Measurements from ENCODE around the gene UBXN10.

The UBXN10 gene

GRCh38 chr1:20165522-20165951 is 20.4 kb upstream of the UBXN10 start:
- Mint-ChIP-seq H3K4me1 (no peaks in the 10 kb centered on the region), H3K9me3 (peaks cover 21% of the 10 kb centered on the region), H3K4me3 (no peak overlapping the region), H3K36me3 (peaks cover 3% of the 10 kb centered on the region), H3K27me3 (peaks cover 57% of the 10 kb centered on the region), H3K27ac (no peak overlapping the region)
- peak; percentile 50 for DNase-seq
- CTCF ChIA-PET, result interaction anchor here (1.0 to 10.2 kb wide), 5 partner anchors 14 to 51 kb away, joined by 3 to 146 read pairs (median 7); no protein-coding TSS in a partner anchor

GRCh38 chr1:20166051-20166450 is 19.8 kb upstream of the UBXN10 start:
- CTCF ChIA-PET, result interaction anchor here (1.0 to 10.2 kb wide), 5 partner anchors 14 to 50 kb away, joined by 3 to 146 read pairs (median 7); no protein-coding TSS in a partner anchor
- H3K27me3 Mint-ChIP-seq, result peaks cover 53% of the 10 kb centered on the region
- H3K36me3 Mint-ChIP-seq, result peaks cover 3% of the 10 kb centered on the region
- peaks cover under 1% of the 10 kb centered on the region for H3K4me1 Mint-ChIP-seq
- DNase-seq, result no peak
- no peak overlapping the region for H3K27ac Mint-ChIP-seq
- H3K4me3 Mint-ChIP-seq, result no peak overlapping the region
- H3K9me3 Mint-ChIP-seq, result peaks cover 16% of the 10 kb centered on the region

- H3K27me3 Mint-ChIP-seq, result peaks cover 44% of the 10 kb centered on the region
- no peak overlapping the region for H3K27ac Mint-ChIP-seq
- peaks cover 10% of the 10 kb centered on the region for H3K9me3 Mint-ChIP-seq
- peaks cover 9% of the 10 kb centered on the region for H3K4me1 Mint-ChIP-seq
- peaks cover 3% of the 10 kb centered on the region for H3K36me3 Mint-ChIP-seq
- CTCF ChIA-PET, result interaction anchor here (0.6 to 10.2 kb wide), 4 partner anchors 13 to 338 kb away, joined by 3 to 146 read pairs (median 5); no protein-coding TSS in a partner anchor
- no peak overlapping the region for H3K4me3 Mint-ChIP-seq
- no peak for DNase-seq
These were observed 18.8 kb upstream of the UBXN10 start for GRCh38 chr1:20167126-20167525.

- peaks cover 15% of the 10 kb centered on the region for H3K4me1 Mint-ChIP-seq
- H3K27me3 Mint-ChIP-seq, result peaks cover 35% of the 10 kb centered on the region
- CTCF ChIA-PET, result interaction anchor here (1.5 to 10.2 kb wide), 2 partner anchors 26 to 44 kb away, joined by 3 to 146 read pairs; no protein-coding TSS in a partner anchor
- no peak for DNase-seq
- no peak overlapping the region for H3K27ac Mint-ChIP-seq
- H3K4me3 Mint-ChIP-seq, result no peak overlapping the region
- H3K9me3 Mint-ChIP-seq, result peaks cover 8% of the 10 kb centered on the region
- H3K36me3 Mint-ChIP-seq, result peaks cover 3% of the 10 kb centered on the region
These were observed 17.1 kb upstream of the UBXN10 start for GRCh38 chr1:20168564-20169491.

DNA sequence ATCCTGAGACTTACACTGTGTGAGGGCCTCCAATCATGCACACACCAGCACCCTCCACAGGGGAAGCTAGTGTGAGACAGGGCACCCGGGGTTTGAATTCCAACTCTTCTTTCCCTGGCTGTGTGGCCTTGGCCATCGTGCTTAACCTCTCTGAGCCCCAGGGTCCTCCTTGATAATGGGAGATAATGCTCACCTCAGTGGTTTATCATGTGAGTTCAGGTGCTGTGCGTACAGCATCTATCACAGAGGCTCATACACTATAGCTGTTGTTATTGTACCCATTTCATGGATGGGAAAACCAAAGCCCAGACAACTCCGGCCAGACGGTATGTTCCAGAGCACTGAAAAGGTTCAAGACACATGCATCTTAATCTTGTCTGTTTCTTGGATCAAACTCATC is 16.0 kb upstream of the UBXN10 start:
- CTCF ChIA-PET, result interaction anchor here (1.5 to 10.2 kb wide), 2 partner anchors 25 to 43 kb away, joined by 3 to 146 read pairs; no protein-coding TSS in a partner anchor
- Mint-ChIP-seq H3K4me3 (no peak overlapping the region), H3K9me3 (peaks cover 6% of the 10 kb centered on the region), H3K4me1 (peaks cover 17% of the 10 kb centered on the region), H3K27ac (no peak overlapping the region), H3K27me3 (peaks cover 26% of the 10 kb centered on the region), H3K36me3 (peaks cover 3% of the 10 kb centered on the region)
- no peak for DNase-seq

DNA sequence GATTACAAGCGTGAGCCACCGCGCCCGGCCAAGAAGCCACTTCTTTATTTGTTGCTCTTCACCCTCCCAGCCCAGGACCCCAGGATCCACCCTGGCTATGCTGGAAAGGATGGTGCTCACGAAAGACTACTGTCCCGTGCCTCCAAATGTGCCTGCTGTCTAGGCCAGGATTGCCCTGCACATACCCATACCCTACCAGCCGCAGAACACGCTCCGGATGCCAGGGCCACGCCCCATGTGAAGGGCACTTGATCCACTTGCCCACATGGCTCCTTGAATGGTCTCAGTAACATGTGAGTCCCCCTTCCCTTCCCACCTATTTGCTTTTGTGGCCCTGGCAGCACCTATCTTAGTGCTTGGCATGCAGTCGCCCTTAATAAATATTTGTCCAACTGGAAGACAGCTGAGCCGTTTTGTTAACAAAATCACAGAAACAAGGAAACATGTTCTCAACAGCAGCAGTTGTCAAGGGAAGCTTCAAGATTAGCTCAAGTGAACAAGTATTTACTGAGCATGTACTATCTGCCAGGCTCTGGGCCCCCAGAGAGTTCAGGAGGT is 13.8 kb upstream of the UBXN10 start:
- DNase-seq, result no peak
- Mint-ChIP-seq H3K4me1 (peaks cover 21% of the 10 kb centered on the region), H3K9me3 (no peaks in the 10 kb centered on the region), H3K36me3 (no peaks in the 10 kb centered on the region), H3K4me3 (no peak overlapping the region), H3K27ac (no peak overlapping the region), H3K27me3 (peaks cover 13% of the 10 kb centered on the region)
- CTCF ChIA-PET, result interaction anchor here (1.0 to 3.7 kb wide), 4 partner anchors 8 to 189 kb away, joined by 3 to 28 read pairs (median 4); no protein-coding TSS in a partner anchor

- Mint-ChIP-seq H3K4me1 (peaks cover 21% of the 10 kb centered on the region), H3K27me3 (peaks cover 22% of the 10 kb centered on the region), H3K27ac (no peak overlapping the region), H3K4me3 (no peak overlapping the region), H3K36me3 (peaks cover 4% of the 10 kb centered on the region), H3K9me3 (peaks cover 7% of the 10 kb centered on the region)
- no peak for DNase-seq
- CTCF ChIA-PET, result no interaction called here
These were observed 10.8 kb upstream of the UBXN10 start for GRCh38 chr1:20174937-20175666.

DNA sequence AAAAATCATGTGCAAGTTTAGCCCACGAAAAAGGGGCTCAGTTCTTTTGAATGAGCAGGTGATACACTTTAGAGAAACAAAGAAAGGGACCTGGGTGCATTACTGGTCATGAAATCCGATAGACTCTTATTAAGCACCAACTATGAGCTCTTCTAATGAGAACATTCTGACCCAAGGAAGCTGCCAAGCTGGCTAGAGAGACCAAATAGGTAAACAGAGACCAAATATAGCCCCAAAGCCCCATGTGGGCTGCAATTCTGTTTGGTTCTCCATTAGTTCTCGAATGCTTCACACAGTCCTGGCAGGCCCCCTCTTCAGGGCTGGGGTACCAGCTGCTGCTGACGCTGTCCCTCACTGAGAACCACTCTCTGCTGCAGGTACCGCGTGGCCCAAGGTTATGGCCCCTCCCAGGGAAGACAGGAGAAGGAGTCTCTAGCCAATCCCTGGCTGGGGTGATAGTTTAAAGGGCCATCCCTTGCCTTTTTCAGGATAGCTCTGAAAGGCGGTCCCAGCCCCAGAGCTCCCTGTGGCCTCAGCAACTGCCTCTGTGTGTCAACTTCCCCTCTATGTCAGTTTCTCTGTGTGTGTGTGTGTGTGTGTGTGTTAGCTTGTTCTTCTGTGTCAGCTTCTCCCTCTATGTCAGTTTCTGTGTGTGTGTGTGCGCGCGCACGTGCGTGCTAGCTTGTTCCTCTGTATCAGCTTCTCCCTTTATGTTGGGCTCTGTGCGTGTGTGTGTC is 7.1 kb upstream of the UBXN10 start:
- Mint-ChIP-seq H3K36me3 (peaks cover 6% of the 10 kb centered on the region), H3K9me3 (peaks cover 9% of the 10 kb centered on the region), H3K4me3 (no peak overlapping the region), H3K27ac (no peak overlapping the region), H3K27me3 (peaks cover 37% of the 10 kb centered on the region), H3K4me1 (peaks cover 13% of the 10 kb centered on the region)
- DNase-seq, result no peak
- CTCF ChIA-PET, result interaction anchor here (1.2 to 5.1 kb wide), 3 partner anchors 8 to 16 kb away, joined by 4 to 32 read pairs (median 5); no protein-coding TSS in a partner anchor

DNA sequence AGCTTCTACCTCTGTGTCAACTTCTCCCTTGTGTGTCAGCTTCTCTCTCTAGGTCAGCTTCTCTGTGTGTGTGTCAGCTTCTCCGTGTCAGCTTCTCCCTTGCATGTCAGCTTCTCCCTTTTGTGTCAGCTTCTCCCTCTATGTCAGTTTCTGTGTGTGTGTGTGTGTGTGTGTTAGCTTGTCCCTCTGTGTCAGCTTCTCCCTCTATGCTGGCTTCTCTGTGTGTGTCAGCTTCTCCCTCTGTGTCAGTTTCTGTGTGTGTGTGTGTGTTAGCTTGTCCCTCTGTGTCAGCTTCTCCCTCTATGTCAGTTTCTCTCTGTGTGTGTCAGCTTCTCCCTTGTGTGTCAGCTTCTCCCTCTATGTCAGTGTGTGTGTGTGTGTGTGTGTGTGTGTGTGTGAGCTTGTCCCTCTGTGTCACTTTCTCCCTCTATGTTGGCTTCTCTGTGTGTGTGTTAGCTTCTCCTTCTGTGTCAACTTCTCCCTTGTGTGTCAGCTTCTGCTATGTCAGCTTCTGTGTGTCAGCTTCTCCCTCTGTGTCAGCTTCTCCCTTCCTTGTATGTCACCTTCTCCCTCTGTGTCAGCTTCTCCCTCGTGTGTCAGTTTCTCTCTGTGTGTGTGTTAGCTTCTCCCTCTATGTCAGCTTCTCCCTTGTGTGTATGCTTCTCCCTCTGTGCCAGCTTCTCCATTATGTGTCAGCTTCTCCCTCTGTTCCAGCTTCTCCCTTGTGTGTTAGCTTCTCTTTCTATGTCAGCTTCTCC is 6.3 kb upstream of the UBXN10 start:
- Mint-ChIP-seq H3K27me3 (peaks cover 45% of the 10 kb centered on the region), H3K4me1 (peaks cover 21% of the 10 kb centered on the region), H3K27ac (no peak overlapping the region), H3K4me3 (no peak overlapping the region), H3K36me3 (peaks cover 6% of the 10 kb centered on the region), H3K9me3 (peaks cover 9% of the 10 kb centered on the region)
- DNase-seq, result no peak
- CTCF ChIA-PET, result interaction anchor here (1.1 to 5.1 kb wide), 6 partner anchors 8 to 20 kb away, joined by 3 to 32 read pairs (median 4); no protein-coding TSS in a partner anchor

- peaks cover 46% of the 10 kb centered on the region for H3K27me3 Mint-ChIP-seq
- DNase-seq, result no peak
- CTCF ChIA-PET, result interaction anchor here (1.0 to 5.1 kb wide), 7 partner anchors 8 to 315 kb away, joined by 3 to 32 read pairs (median 4); no protein-coding TSS in a partner anchor
- no peak overlapping the region for H3K27ac Mint-ChIP-seq
- peaks cover 9% of the 10 kb centered on the region for H3K9me3 Mint-ChIP-seq
- peaks cover 6% of the 10 kb centered on the region for H3K36me3 Mint-ChIP-seq
- peaks cover 22% of the 10 kb centered on the region for H3K4me1 Mint-ChIP-seq
- no peak overlapping the region for H3K4me3 Mint-ChIP-seq
These were observed 5.6 kb upstream of the UBXN10 start for GRCh38 chr1:20180129-20180843.

GRCh38 chr1:20180844-20181207 is 5.1 kb upstream of the UBXN10 start:
- Mint-ChIP-seq H3K4me1 (peaks cover 27% of the 10 kb centered on the region), H3K27me3 (peaks cover 46% of the 10 kb centered on the region), H3K4me3 (no peak overlapping the region), H3K27ac (no peak overlapping the region), H3K36me3 (peaks cover 6% of the 10 kb centered on the region), H3K9me3 (peaks cover 9% of the 10 kb centered on the region)
- no peak for DNase-seq
- CTCF ChIA-PET, result interaction anchor here (1.0 to 5.1 kb wide), 5 partner anchors 9 to 314 kb away, joined by 3 to 32 read pairs (median 3); no protein-coding TSS in a partner anchor

DNA sequence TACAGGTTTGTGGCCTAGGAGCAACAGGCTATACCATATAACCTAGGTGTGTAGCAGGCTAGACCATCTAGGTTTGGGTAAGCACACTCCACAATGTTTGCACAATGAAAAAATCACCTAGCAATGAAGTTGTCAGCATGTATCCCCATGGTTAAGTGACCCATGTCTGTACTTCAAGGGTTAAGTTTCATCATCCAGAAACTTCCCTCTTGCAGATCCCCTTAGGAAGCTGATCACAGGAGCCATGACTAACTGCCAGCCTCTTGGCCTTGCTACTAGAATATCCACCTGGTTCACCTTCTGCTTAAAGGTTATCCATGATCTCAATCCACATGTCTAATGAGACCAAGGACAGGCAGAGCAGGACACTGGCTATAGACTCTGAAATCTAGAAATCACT is 3.5 kb upstream of the UBXN10 start:
- Mint-ChIP-seq H3K27me3 (peaks cover 46% of the 10 kb centered on the region), H3K4me3 (no peak overlapping the region), H3K9me3 (peaks cover 9% of the 10 kb centered on the region), H3K27ac (no peak overlapping the region), H3K36me3 (peaks cover 6% of the 10 kb centered on the region), H3K4me1 (peaks cover 39% of the 10 kb centered on the region)
- CTCF ChIA-PET, result interaction anchor here (1.5 to 5.1 kb wide), 3 partner anchors 12 to 30 kb away, joined by 6 to 32 read pairs (median 6); no protein-coding TSS in a partner anchor
- no peak for DNase-seq
